Endometrium (tissue), 2 donors: ENCODE data around the gene SF1.

ENCODE experiments used
- FAIRE-seq: peaks from 2 replicates; lab custom pipeline; 2012; peaks lifted over from hg19 to GRCh38; lab: Jason Lieb, UNC
- donor health status: control.
- donor health status: control.

SF1 gene

GRCh38 chr11:64784813-64785581 lies 6.7 kb upstream of the SF1 start:
- no peak for FAIRE-seq

- FAIRE-seq, result no peak
Observed at GRCh38 chr11:64778223-64778472, 194 bp downstream of the SF1 start.

- FAIRE-seq, result no peak
Observed at GRCh38 chr11:64777449-64778222, 706 bp downstream of the SF1 start.

- FAIRE-seq, result no peak
Observed at GRCh38 chr11:64776875-64777274, 1.5 kb downstream of the SF1 start.

GRCh38 chr11:64776425-64776824 lies 1.9 kb downstream of the SF1 start:
- no peak for FAIRE-seq

- FAIRE-seq, result no peak
Observed at GRCh38 chr11:64774144-64774543, 4.2 kb downstream of the SF1 start.

- no peak for FAIRE-seq
Observed at GRCh38 chr11:64772303-64773018, 5.9 kb downstream of the SF1 start.

- FAIRE-seq, result no peak
Observed at GRCh38 chr11:64771861-64772260, 6.5 kb downstream of the SF1 start.

- FAIRE-seq, result no peak
Observed at GRCh38 chr11:64770120-64770519, 8.2 kb downstream of the SF1 start.

- no peak for FAIRE-seq
Observed at GRCh38 chr11:64769283-64769682, 9.1 kb downstream of the SF1 start.

GRCh38 chr11:64768300-64768694 lies 10.0 kb downstream of the SF1 start:
- FAIRE-seq, result no peak

GRCh38 chr11:64767344-64768299 lies 10.7 kb downstream of the SF1 start:
- no peak for FAIRE-seq

GRCh38 chr11:64766881-64767280 lies 11.5 kb downstream of the SF1 start:
- no peak for FAIRE-seq

GRCh38 chr11:64765851-64766665 lies 12.3 kb downstream of the SF1 start:
- no peak for FAIRE-seq

- FAIRE-seq, result no peak
Observed at GRCh38 chr11:64765291-64765850, 13.0 kb downstream of the SF1 start.

GRCh38 chr11:64764753-64765152 lies 13.6 kb downstream of the SF1 start:
- FAIRE-seq, result no peak

- no peak for FAIRE-seq
Observed at GRCh38 chr11:64764040-64764611, 14.2 kb downstream of the SF1 start.

- no peak for FAIRE-seq
Observed at GRCh38 chr11:64763526-64764039, 14.8 kb downstream of the SF1 start.

- no peak for FAIRE-seq
Observed at GRCh38 chr11:64762674-64763525, 15.4 kb downstream of the SF1 start.
